ENCODE measurements around the gene LSS.
"Not testable (repeated sequence)": the region's sequence is repeated elsewhere in the genome, so short reads cannot be mapped to it uniquely, and the experiment has no call there.

LSS gene

GRCh38 chr21:46205166-46205565 is 23.4 kb downstream of the LSS start:
- no peak for DNase-seq (ENCODE audit: low read depth)

GRCh38 chr21:46203203-46203600 is 25.4 kb downstream of the LSS start:
- no peak for DNase-seq (ENCODE audit: low read depth)

DNA sequence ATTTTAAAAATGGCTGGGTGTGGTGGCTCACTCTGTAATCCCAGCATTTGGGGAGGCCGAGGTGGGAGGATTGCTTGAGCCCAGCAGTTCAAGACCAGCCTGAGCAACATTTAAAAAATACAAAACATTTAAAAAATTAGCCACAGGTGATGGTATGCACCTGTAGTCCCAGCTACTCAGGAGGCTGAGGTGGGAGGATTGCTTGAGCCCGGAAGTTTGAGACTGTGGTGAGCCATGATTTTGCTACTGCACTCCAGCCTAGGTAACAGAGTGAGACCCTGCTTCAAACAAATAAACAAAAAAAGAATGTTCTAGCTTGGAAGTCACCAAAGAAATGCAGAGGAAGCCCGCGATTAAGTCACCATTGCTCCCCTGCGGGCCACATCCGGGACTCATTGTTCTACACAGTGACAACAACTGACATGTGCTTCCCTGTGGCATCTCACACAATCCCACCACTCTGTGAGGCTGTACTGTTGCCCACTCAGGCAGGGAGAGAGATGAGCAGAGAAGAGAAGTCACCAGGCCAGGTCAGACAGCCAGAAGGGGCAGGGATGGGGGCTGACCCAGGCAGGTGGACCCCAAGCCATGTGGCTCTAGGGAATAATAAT is 25.9 kb downstream of the LSS start:
- no peak for DNase-seq (ENCODE audit: low read depth)

GRCh38 chr21:46200877-46201803 is 27.4 kb downstream of the LSS start:
- not testable (repeated sequence) for DNase-seq (ENCODE audit: low read depth)

DNA sequence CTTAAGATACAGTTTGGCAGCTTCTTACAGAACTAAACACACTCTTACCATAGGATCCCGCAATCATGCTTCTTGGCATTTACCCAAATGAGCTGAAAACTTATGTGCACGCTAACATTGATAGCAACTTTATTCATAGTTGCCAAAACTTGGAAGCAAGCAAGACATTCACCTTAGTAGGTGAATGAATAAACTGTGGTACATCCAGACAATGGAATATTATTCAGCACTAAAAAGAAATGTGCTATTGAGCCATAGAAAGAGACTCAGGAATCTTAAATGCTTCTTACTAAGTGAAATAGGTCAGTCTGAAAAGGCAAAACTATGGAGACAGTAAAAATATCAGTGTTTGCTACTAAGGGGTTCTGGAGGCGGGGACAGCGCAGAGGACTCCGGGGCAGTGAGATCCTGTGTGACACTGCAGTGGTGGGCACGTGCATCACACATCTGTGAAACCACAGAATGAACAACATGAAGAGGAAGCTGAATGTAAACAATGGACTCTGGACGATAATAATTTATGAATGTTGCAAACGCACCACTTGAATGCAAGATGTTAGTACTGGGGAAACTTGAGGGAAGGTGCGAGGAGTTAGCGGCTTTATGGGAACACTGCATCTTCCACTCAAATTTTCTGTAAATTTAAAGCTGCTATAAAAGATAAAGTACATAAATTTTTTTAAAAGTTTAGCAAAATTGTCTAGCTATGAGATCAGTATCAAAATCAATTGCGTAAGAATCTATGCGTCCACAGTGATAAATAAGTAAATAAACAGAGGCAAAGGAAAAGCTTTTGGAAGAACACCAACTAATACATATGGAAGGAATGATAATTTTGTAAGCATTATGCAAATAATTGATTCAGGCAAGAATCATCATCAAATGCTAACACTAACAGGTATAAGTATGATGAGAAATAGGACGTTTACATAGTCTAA is 28.9 kb downstream of the LSS start:
- DNase-seq (ENCODE audit: low read depth) = no peak

GRCh38 chr21:46196733-46197132 is 31.8 kb downstream of the LSS start:
- no peak for DNase-seq (ENCODE audit: low read depth)

- DNase-seq (ENCODE audit: low read depth) = no peak
These were observed 32.9 kb downstream of the LSS start for GRCh38 chr21:46195595-46196195.

DNA sequence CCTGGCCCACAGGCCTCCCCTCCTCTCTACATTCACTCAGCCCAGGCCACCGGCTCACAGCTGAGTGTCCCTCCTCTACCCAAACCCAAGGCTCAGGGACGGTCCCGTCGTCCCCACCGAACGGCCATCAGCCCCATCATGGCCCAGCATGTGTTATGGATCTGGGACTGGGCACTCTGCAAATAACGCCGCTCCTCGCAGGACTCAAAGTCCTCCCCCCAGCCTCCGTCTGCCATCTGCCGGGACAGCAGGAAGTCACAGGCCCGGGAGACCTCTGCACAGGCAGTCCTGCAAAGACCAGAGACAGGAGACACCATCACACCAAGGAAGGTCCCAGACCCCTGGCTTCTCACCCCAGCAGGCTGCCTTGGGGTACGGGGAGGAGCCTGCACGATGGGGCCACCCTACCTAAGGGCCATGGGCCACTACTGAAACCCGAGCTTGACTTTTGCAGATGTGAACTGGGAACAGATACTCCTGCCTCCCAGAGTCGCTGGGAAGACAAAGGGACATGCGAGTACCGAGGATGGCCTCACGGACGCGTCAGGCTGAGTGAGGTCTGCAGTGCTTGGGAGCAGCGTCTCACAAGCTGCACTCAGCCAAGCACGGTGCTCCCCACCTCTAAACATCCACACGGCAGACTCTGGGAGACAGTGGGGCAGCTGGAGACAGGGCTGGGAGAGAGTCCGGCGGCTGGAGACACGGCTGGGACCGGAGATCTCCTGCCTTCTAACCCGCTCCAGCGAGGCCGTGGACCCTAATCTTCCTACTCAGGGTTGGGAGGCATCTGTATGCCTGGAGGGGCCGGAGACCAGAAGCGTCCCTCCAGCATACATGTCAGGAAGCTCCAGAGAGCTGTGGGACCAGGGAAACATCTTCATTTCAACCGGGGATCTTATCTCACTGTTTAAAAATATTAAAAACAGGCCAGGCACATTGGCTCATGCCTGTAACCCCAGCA is 33.9 kb downstream of the LSS start:
- no peak for DNase-seq (ENCODE audit: low read depth)

- no peak for DNase-seq (ENCODE audit: low read depth)
These were observed 34.7 kb downstream of the LSS start for GRCh38 chr21:46193829-46194373.

DNA sequence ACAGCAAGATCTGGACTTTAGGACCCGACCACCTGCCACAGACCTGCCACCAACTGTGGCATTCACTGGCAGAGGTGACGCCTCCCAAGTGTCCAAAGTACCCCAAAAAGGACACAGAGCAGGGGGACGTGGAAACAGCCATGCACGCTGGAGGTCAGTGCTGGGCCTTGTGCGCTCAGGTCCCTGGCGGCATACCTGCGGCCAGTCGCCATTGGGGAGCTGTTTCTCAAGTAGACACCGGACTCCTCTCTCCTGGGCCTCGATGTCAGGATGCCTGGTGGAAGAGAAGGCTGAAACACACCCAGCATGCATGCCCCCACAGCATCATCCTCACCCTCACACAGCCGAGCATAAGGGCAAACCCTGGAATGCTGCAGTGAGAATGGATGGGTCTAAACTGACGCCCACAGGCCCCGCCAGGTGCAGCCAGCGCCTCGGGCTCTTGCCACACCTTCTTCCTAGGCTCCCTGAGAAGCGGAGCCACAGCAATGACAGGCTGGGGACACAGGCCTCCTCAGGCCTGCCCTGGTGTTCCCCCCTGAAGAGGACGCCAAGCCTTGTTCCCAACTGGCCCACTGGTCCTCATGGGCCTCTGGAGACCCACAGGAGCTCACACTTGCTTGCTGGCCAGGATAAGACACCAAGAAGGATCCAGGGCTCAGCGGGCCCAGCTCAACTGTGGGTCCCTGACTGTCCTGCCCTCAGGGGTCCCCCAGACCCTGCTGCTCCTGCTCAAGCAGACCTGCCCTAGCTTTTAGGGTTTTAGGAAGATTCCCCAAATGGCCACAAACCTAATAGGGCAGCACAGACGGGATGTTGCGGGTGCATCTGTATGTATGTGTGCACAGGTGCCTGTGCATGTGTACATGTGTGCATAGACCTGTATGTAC is 36.6 kb downstream of the LSS start:
- no peak for DNase-seq (ENCODE audit: low read depth)

GRCh38 chr21:46191257-46191685 is 37.3 kb downstream of the LSS start:
- peak; percentile 65 for DNase-seq (ENCODE audit: low read depth)

GRCh38 chr21:46190491-46191131 is 38.0 kb downstream of the LSS start:
- no peak for DNase-seq (ENCODE audit: low read depth)

- no peak for DNase-seq (ENCODE audit: low read depth)
These were observed 38.5 kb downstream of the LSS start for GRCh38 chr21:46189959-46190490.

GRCh38 chr21:46189213-46189958 is 39.2 kb downstream of the LSS start:
- DNase-seq (ENCODE audit: low read depth) = peak; percentile 19

DNA sequence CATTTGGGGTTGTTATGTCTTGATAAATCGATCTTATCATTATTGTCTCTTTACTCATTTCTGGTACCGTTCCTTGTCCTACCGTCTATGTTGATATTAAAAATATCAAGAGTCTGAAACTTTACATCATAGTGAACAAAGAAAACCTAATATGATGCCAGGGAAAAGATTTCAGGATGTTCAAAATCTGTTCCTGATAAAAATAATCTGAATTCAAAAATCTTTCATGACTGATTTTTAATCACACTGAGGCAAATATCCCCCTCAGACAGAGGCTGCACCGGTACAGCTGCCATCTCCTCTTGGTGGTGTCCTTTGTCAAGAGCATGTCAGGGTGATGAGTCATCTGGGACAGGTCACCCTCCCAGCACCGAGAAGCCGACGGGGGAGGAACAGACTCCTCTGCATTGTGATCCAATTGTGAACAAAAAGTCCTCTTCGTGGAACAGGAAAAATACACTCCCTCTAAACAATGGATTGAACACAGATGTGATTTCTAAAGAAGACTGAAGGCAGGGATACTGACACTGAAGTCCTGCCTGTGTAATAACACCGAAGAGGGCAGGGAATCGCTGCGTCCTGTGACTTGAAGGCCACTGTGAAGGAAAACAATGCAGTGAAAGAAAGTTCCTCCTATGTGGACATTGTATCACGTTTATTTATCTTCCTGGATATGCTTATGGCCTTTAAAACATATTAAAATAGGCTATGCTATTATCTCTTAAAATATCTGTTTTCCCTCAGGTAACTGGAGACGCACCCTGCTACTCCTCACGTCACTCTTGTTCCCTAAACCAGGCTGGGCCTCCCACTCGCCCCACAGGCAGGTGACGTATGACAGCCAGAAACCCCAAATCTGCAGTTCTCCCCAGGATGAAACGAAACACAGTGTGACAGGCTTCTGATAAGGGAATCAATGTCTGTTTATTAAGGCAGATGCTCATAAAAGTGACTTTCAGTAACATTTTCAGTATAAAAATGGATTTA is 40.1 kb downstream of the LSS start:
- peak; percentile 43 for DNase-seq (ENCODE audit: low read depth)

- no peak for DNase-seq (ENCODE audit: low read depth)
These were observed 40.8 kb downstream of the LSS start for GRCh38 chr21:46187814-46188213.

GRCh38 chr21:46187261-46187660 is 41.3 kb downstream of the LSS start:
- DNase-seq (ENCODE audit: low read depth) = no peak

All from GM04504 (cell line).